ENCODE results near the gene GABRR1. TPM values are rescaled to one million over a fixed set of nuclear protein-coding genes. Genes with fewer than 3 reads are reported as not detected.

The GABRR1 gene
- total RNA-seq: not detected in 2 replicates

DNA sequence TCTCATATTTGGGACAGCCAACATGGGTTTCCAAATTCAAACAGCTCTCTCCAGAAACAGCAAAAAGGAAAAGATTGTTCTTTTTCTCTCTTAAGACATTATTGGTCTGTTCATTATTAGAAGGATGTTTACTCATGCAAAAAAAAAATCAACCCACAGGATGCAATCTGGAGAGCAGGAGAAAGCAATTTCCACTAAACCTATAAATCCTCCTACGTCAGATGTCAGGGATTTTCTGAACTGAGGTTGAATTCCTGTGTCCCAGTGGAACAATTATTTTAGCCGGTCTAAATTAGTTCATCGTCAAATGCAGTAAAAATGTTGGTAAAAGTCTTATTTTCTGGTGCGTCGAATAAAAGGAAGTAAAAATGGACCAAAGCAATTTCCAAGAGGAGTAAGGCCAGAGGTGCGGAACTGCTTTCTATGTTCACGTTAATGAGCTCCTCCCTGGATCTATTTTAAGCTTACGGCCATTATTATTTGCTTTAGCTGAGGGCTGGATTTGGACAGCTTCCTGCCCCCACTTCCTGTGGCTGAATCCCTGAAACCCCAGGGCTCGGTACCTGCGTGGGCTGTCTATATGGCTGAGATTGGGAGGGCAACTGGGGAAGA, at the start of gene GABRR1:
Gene GABRR1, minus strand, starts transcription at position 60 of the 612 bp plus-strand sequence. Its CDS starts 36 bp downstream, at position 24.
- no peaks in the 10 kb centered on the region for H3K4me1 Mint-ChIP-seq (ENCODE audit: low read depth)
- H3K9me3 Mint-ChIP-seq: no peaks in the 10 kb centered on the region
- peaks cover 21% of the 10 kb centered on the region for H3K27me3 Mint-ChIP-seq (ENCODE audit: insufficient read depth)
- intact Hi-C loops (cut with micrococcal nuclease): no loop called here
- H3K27ac Mint-ChIP-seq: no peak within 1 kb of the TSS
- no peaks in the 10 kb centered on the region for H3K36me3 Mint-ChIP-seq (ENCODE audit: low read depth)
- no peak for DNase-seq (ENCODE audit: low spot score)
- no peak within 1 kb of the TSS for H3K4me3 Mint-ChIP-seq

DNA sequence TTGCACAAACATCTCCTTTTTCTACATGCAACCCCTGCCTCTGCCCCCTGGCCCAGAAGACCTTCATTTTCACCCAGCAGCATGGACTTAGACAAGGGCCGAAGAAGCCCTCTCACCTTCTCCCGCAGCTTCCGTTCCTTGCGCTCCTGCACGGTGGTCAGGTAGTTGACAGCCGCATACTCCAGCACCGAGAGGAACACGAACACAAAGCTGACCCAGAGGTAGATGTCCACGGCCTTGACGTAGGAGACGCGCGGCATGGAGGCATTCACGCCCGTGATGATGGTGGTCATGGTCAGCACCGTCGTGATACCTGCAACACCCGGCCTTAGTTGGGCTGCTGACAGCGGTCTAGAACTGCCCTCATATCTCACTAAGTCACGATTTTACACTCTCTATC, 47.1 kb upstream of the GABRR1 start:
- no peak for DNase-seq (ENCODE audit: low spot score)
- H3K27ac Mint-ChIP-seq: no peak overlapping the region
- no peaks in the 10 kb centered on the region for H3K4me1 Mint-ChIP-seq (ENCODE audit: low read depth)
- peaks cover 7% of the 10 kb centered on the region for H3K27me3 Mint-ChIP-seq (ENCODE audit: insufficient read depth)
- H3K9me3 Mint-ChIP-seq: no peaks in the 10 kb centered on the region
- intact Hi-C loops (cut with micrococcal nuclease): no loop called here
- no peaks in the 10 kb centered on the region for H3K36me3 Mint-ChIP-seq (ENCODE audit: low read depth)
- no peak overlapping the region for H3K4me3 Mint-ChIP-seq

DNA sequence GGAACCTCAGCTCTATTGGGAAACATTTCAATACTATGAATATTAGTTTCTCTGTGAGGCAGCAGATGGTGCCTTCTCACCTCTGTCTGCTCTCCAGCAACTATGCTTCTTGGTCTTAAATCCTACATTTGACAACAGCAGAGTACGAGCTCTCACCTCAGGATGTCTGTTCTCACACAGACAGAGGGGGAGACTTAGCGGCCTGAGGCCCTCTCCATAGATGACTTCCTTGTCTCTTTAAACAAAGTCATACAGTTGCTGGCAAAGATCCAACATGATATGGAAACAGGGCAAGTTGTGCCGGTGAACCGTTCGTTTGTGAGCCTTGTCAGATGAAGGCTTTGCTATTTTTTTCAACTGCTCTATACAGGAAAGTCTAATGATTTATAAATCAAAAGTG, 43.7 kb upstream of the GABRR1 start:
- Mint-ChIP-seq H3K27me3 (ENCODE audit: insufficient read depth) (peaks cover 6% of the 10 kb centered on the region), H3K4me3 (no peak overlapping the region), H3K4me1 (ENCODE audit: low read depth) (no peaks in the 10 kb centered on the region), H3K27ac (no peak overlapping the region), H3K9me3 (no peaks in the 10 kb centered on the region), H3K36me3 (ENCODE audit: low read depth) (no peaks in the 10 kb centered on the region)
- intact Hi-C loops (cut with micrococcal nuclease): no loop called here
- no peak for DNase-seq (ENCODE audit: low spot score)

DNA sequence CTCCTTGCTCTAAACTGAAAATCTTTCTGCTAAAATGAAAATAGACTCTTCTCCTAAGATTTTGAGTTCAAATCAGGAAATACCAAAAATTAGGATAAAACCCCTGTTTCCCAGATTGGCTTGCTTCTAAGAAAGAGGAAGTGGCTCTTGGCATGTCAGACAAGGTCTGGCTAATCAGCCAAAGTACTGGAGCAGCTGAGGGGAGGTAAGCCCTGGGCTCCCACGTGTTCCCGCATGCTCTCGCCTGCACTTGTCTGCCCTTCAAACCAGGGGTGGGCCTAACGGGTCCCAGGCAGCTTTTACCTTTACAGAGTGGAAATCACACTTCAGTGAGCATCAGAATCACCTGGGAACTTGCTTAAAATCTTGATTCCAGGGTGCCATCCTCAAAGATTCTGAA, 43.2 kb upstream of the GABRR1 start:
- intact Hi-C loops (cut with micrococcal nuclease): no loop called here
- Mint-ChIP-seq H3K9me3 (no peaks in the 10 kb centered on the region), H3K4me3 (no peak overlapping the region), H3K36me3 (ENCODE audit: low read depth) (no peaks in the 10 kb centered on the region), H3K4me1 (ENCODE audit: low read depth) (no peaks in the 10 kb centered on the region), H3K27me3 (ENCODE audit: insufficient read depth) (peaks cover 2% of the 10 kb centered on the region), H3K27ac (no peak overlapping the region)
- DNase-seq (ENCODE audit: low spot score): no peak

DNA sequence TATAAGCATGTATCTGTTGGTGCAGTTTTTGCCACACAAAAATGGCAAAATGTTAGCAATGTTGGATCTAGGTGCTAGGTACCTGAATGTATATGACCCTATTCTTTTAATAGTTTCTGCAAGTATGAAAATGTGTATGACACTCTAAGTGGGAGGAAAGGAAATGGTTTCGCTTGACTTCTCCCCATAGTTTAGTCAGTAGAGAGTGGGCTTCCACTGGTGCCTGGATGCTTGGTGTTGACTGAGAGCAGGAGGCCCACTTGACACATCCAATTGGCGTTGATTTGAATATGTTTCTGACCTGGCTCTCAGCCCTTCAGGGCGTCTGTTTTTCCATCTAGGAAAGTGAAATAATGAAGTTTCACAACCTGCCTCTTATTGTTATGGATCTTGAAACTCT, 41.8 kb upstream of the GABRR1 start:
- no peak for DNase-seq (ENCODE audit: low spot score)
- Mint-ChIP-seq H3K27ac (no peak overlapping the region), H3K27me3 (ENCODE audit: insufficient read depth) (peaks cover 4% of the 10 kb centered on the region), H3K4me1 (ENCODE audit: low read depth) (no peaks in the 10 kb centered on the region), H3K4me3 (no peak overlapping the region), H3K9me3 (no peaks in the 10 kb centered on the region), H3K36me3 (ENCODE audit: low read depth) (no peaks in the 10 kb centered on the region)
- intact Hi-C loops (cut with micrococcal nuclease): no loop called here

DNA sequence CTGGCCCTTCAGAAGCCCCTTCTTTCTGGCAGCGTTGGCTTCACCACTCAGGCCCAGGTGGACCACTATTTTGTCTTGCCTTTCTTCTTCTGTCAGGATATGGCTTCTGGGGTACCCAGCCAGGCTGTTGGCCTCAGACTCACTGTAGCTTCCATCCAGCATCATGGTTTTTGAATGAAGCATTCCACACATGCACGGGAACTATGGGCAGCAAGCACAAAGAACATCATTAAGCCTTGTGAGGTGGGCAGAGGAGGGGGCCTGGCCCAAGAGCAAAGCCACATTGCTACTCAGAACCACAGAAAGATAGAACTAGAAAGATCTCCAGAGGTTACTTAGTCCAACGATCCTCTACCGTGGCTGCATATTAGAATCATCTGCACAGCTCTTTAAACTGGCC, 40.6 kb upstream of the GABRR1 start:
- H3K36me3 Mint-ChIP-seq (ENCODE audit: low read depth): no peaks in the 10 kb centered on the region
- DNase-seq (ENCODE audit: low spot score): no peak
- H3K27ac Mint-ChIP-seq: no peak overlapping the region
- intact Hi-C loops (cut with micrococcal nuclease): no loop called here
- H3K4me1 Mint-ChIP-seq (ENCODE audit: low read depth): no peaks in the 10 kb centered on the region
- H3K4me3 Mint-ChIP-seq: no peak overlapping the region
- H3K27me3 Mint-ChIP-seq (ENCODE audit: insufficient read depth): peaks cover 4% of the 10 kb centered on the region
- no peaks in the 10 kb centered on the region for H3K9me3 Mint-ChIP-seq

DNA sequence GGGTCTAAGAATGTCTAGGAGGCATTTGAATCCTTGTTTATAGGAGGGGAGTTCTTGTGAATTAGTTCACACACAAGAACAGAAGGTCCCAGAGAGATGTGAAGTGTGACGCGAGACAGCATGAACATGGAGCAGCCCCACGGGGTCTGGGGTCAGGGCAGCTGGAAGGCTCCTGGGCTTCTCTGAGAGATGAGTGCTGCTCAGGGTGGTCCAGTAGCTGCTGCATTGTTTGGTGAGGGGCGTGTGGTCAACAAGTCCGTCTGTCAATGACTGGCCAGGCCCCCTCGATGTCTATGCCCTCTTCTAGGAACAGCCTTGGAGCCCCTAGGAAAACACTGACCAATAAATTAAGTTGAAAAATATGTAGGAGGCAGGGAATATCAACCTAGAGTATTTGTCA, 40.2 kb upstream of the GABRR1 start:
- H3K27ac Mint-ChIP-seq: no peak overlapping the region
- DNase-seq (ENCODE audit: low spot score): no peak
- H3K4me1 Mint-ChIP-seq (ENCODE audit: low read depth): no peaks in the 10 kb centered on the region
- H3K27me3 Mint-ChIP-seq (ENCODE audit: insufficient read depth): peaks cover 4% of the 10 kb centered on the region
- intact Hi-C loops (cut with micrococcal nuclease): no loop called here
- H3K4me3 Mint-ChIP-seq: no peak overlapping the region
- no peaks in the 10 kb centered on the region for H3K9me3 Mint-ChIP-seq
- no peaks in the 10 kb centered on the region for H3K36me3 Mint-ChIP-seq (ENCODE audit: low read depth)

DNA sequence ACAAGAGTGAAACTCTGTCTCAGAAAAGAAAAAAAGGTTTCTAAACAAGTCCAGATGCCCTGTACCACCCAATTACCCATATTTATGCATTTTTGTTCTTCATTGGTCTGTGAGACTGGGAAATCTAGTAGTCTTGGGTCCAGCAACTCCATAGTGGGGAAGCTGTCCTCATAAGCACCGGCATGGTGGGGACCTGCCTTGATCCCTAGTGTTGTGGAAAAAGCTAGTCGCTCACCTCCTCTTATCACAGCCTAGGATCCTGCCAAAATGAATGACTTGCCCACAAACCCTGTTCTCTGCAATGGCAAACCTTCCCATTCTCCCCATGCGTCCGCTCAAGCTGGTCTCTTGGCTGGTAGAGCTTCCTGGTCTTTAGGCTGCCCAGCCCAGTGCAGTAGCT, 38.3 kb upstream of the GABRR1 start:
- Mint-ChIP-seq H3K9me3 (no peaks in the 10 kb centered on the region), H3K4me1 (ENCODE audit: low read depth) (no peaks in the 10 kb centered on the region), H3K27ac (no peak overlapping the region), H3K36me3 (ENCODE audit: low read depth) (no peaks in the 10 kb centered on the region), H3K4me3 (no peak overlapping the region), H3K27me3 (ENCODE audit: insufficient read depth) (peaks cover 4% of the 10 kb centered on the region)
- intact Hi-C loops (cut with micrococcal nuclease): no loop called here
- no peak for DNase-seq (ENCODE audit: low spot score)

DNA sequence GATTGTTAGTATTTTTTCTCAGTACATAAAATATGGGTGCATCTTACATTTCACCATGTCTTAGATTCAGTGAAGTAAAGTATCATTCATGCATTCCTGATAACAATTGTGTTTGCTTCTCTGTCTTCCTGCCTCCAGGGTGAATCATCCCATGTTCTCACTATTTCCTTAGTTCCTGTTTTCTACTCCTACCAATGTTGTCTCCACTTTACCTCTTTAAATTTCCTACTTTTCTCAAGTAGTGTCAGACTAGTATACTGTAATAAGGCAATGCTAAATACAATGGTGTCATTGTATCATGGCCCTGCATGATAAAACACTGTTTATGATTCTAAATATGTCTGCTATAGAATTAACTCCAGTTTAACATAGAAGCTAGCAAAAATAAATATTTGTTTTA, 37.4 kb upstream of the GABRR1 start:
- no peak overlapping the region for H3K27ac Mint-ChIP-seq
- peaks cover 4% of the 10 kb centered on the region for H3K27me3 Mint-ChIP-seq (ENCODE audit: insufficient read depth)
- no peaks in the 10 kb centered on the region for H3K36me3 Mint-ChIP-seq (ENCODE audit: low read depth)
- H3K4me3 Mint-ChIP-seq: no peak overlapping the region
- intact Hi-C loops (cut with micrococcal nuclease): no loop called here
- no peak for DNase-seq (ENCODE audit: low spot score)
- no peaks in the 10 kb centered on the region for H3K9me3 Mint-ChIP-seq
- H3K4me1 Mint-ChIP-seq (ENCODE audit: low read depth): no peaks in the 10 kb centered on the region

DNA sequence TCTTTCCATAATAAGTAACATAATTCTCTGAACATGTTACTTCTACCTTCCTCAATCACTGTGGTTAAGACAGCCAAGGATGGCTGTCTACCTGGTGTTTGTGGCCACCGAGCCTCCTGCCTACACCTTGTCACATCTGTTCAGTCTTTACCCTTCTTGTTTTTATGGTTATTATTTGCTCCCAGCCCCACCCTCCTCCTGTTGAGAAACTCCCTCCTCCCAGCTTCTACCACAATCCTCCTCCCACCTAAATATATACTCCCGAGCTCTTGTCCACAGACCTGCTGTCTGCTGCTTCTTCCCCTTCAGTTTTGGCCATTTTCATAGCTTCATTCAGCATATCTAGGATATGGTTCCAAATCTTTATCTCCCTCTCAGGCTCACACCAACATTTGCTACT, 35.7 kb upstream of the GABRR1 start:
- Mint-ChIP-seq H3K27me3 (ENCODE audit: insufficient read depth) (peaks cover 4% of the 10 kb centered on the region), H3K27ac (no peak overlapping the region), H3K9me3 (no peaks in the 10 kb centered on the region), H3K4me3 (no peak overlapping the region), H3K36me3 (ENCODE audit: low read depth) (no peaks in the 10 kb centered on the region), H3K4me1 (ENCODE audit: low read depth) (no peaks in the 10 kb centered on the region)
- intact Hi-C loops (cut with micrococcal nuclease): no loop called here
- no peak for DNase-seq (ENCODE audit: low spot score)

DNA sequence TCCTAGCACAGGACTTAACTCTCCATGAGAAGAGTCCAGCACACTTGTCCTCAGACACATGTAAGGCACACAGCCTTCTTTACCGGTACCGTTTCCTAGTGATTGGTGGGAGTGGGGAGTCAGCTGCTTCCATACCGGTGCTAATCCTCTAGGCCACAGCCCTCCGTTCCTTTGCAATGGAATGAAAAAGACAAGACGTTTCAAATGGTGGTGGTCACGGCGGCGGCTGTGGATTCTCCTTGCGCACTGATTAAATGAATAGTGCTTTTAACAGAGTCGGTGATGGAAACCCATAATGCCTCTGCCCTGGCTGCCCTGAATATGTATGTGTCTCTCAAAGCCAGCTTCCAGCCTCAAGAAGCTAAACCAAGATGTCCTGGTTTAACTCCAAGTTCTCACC, 34.8 kb upstream of the GABRR1 start:
- no peaks in the 10 kb centered on the region for H3K36me3 Mint-ChIP-seq (ENCODE audit: low read depth)
- H3K9me3 Mint-ChIP-seq: no peaks in the 10 kb centered on the region
- no peak for DNase-seq (ENCODE audit: low spot score)
- no peak overlapping the region for H3K27ac Mint-ChIP-seq
- H3K4me3 Mint-ChIP-seq: no peak overlapping the region
- peaks cover 5% of the 10 kb centered on the region for H3K27me3 Mint-ChIP-seq (ENCODE audit: insufficient read depth)
- intact Hi-C loops (cut with micrococcal nuclease): no loop called here
- no peaks in the 10 kb centered on the region for H3K4me1 Mint-ChIP-seq (ENCODE audit: low read depth)

DNA sequence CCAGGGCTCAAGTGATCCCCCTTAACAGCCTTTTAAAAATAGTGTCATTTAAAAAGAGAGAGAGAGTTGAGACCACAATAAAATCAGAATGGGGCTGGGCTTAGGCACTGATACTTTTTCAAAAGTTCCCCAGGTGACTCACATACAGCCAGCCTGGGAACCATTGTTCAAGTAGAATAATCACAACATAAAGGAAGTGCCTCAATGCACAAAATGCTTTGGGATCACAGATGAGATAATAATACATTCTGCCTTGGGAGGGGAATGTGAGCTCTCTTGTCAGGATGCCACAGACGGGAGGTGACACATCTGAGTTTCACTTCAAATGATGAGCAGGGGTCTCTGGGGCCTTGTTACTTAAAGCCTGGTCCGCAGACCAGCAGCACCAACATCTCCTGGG, 34.0 kb upstream of the GABRR1 start:
- intact Hi-C loops (cut with micrococcal nuclease): no loop called here
- Mint-ChIP-seq H3K4me1 (ENCODE audit: low read depth) (no peaks in the 10 kb centered on the region), H3K9me3 (no peaks in the 10 kb centered on the region), H3K27ac (no peak overlapping the region), H3K36me3 (ENCODE audit: low read depth) (no peaks in the 10 kb centered on the region), H3K27me3 (ENCODE audit: insufficient read depth) (peaks cover 9% of the 10 kb centered on the region), H3K4me3 (no peak overlapping the region)
- no peak for DNase-seq (ENCODE audit: low spot score)

DNA sequence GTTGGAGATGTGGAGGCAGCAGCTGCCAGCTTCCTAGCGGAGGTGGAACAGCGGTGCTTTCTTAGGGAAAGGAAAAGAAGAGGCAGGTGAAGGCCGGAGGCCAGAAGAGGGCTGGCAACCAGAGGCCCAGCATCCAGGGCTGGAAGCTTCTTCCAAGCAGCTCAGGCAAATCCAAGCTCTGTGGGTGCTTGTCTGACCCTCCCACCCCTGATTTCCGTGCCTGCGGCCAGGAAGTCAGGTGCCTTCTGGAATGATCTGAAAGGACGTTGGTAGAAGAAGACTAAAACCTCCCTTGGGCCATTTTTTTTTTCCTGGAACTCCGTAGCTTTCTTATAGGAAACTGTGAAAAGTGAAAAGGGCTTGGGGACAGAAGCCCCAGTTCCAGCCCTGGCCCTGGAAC, 33.1 kb upstream of the GABRR1 start:
- Mint-ChIP-seq H3K27ac (no peak overlapping the region), H3K4me1 (ENCODE audit: low read depth) (no peaks in the 10 kb centered on the region), H3K27me3 (ENCODE audit: insufficient read depth) (peaks cover 11% of the 10 kb centered on the region), H3K4me3 (no peak overlapping the region), H3K36me3 (ENCODE audit: low read depth) (no peaks in the 10 kb centered on the region), H3K9me3 (no peaks in the 10 kb centered on the region)
- no peak for DNase-seq (ENCODE audit: low spot score)
- intact Hi-C loops (cut with micrococcal nuclease): no loop called here

DNA sequence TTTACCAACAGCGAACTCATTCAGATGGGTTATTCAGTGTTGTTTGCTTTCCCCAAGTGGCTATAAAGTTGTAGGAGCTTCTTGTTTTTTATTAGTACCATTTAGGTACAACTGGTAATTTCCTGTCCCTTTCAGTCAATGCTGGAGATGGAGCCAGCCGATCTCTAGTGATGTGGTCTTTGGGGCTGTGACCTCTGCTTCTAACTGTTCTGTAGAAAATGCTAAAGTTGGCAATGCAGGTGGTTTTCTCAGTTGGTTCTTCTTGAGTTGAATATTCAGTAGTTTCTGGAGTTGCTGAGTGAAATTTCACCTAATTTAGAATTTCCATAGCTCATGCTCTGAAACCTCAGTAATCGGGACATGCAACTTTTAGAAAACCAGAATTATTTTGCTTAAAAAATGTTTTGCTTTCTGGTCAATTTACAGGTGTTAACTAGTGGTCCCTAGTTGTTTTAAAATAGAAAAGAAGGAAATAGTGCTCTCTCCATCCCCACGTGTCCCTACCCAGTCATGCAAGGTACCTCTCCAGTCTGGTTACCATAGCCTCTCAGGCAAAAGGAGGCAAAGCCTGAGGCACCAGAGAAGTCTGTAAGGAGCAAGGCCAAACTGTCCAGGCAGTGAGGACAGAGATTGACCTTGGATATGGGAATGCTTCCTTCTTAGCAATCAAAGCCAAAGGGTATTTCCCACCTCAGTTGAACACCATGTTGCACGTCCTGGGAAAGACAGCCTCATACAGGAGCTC, 27.3 kb upstream of the GABRR1 start:
- H3K9me3 Mint-ChIP-seq: no peaks in the 10 kb centered on the region
- no peak for DNase-seq (ENCODE audit: low spot score)
- no peak overlapping the region for H3K4me3 Mint-ChIP-seq
- intact Hi-C loops (cut with micrococcal nuclease): no loop called here
- H3K27ac Mint-ChIP-seq: no peak overlapping the region
- H3K36me3 Mint-ChIP-seq (ENCODE audit: low read depth): no peaks in the 10 kb centered on the region
- peaks cover 12% of the 10 kb centered on the region for H3K4me1 Mint-ChIP-seq (ENCODE audit: low read depth)
- H3K27me3 Mint-ChIP-seq (ENCODE audit: insufficient read depth): peaks cover 16% of the 10 kb centered on the region
